ENCODE results near the gene KCNT2. TPM values are rescaled to one million over a fixed set of nuclear protein-coding genes. Genes with fewer than 3 reads are reported as not detected.

The KCNT2 gene
- total and polyA plus RNA-seq, 2 experiments from 2014 or later, result 0.14 to 0.32 TPM

GRCh38 chr1:196193896-196194559, 414.2 kb downstream of the KCNT2 start:
- H3K9me2 ChIP-seq (ENCODE audit: insufficient read depth), result no peaks in the 10 kb centered on the region
- H3K36me3 ChIP-seq (ENCODE audit: low read depth), result no peaks in the 10 kb centered on the region
- no peaks in the 10 kb centered on the region for H3F3A ChIP-seq (ENCODE audit: insufficient read depth)
- no peaks in the 10 kb centered on the region for H3K9me3 ChIP-seq (ENCODE audit: low read depth)
- H3K9ac ChIP-seq, result no peak overlapping the region
- WGBS, 2 experiments (ENCODE audit: low coverage in 1 of 2, low lambda C conversion rate in 2 of 2, missing lambda C conversion rate in 2 of 2), result 34 to 43% methylated on average over 2 to 3 of the region's 3 CpGs
- TF ChIP-seq EZH2 (IDR thresholded peaks at IDR 0.05; ENCODE audit: insufficient read depth, poor library complexity, severe bottlenecking), result no peak
- TF ChIP-seq EZH2phosphoT487 (IDR thresholded peaks at IDR 0.05; ENCODE audit: insufficient read depth, low read depth), result no peak
- no peaks in the 10 kb centered on the region for H3K79me2 ChIP-seq (ENCODE audit: insufficient read depth)
- H3K4me1 ChIP-seq (ENCODE audit: insufficient read depth), result no peaks in the 10 kb centered on the region
- H3K4me3 ChIP-seq, result no peak overlapping the region
- in situ Hi-C loops (cut with MboI), result no loop called here
- no peaks in the 10 kb centered on the region for H3K27me3 ChIP-seq (replicated peaks; ENCODE audit: insufficient read depth)
- H4K20me1 ChIP-seq (ENCODE audit: insufficient read depth), result no peaks in the 10 kb centered on the region
- H3K27ac ChIP-seq, result no peak overlapping the region
- H2AFZ ChIP-seq, result no peak overlapping the region
- no peak for DNase-seq
- H3K4me2 ChIP-seq (ENCODE audit: unreplicated experiment), result no peak overlapping the region

GRCh38 chr1:196183941-196184340, 424.3 kb downstream of the KCNT2 start:
- Histone ChIP-seq H2AFZ (no peak overlapping the region), H3F3A (ENCODE audit: insufficient read depth) (peaks cover 17% of the 10 kb centered on the region), H3K27ac (no peak overlapping the region), H3K27me3 (replicated peaks; ENCODE audit: insufficient read depth) (no peaks in the 10 kb centered on the region), H4K20me1 (ENCODE audit: insufficient read depth) (no peaks in the 10 kb centered on the region), H3K79me2 (ENCODE audit: insufficient read depth) (no peaks in the 10 kb centered on the region), H3K4me2 (ENCODE audit: unreplicated experiment) (no peak overlapping the region), H3K9ac (no peak overlapping the region), H3K4me1 (ENCODE audit: insufficient read depth) (peaks cover 19% of the 10 kb centered on the region), H3K9me2 (ENCODE audit: insufficient read depth) (no peaks in the 10 kb centered on the region), H3K36me3 (ENCODE audit: low read depth) (no peaks in the 10 kb centered on the region), H3K4me3 (no peak overlapping the region), H3K9me3 (ENCODE audit: low read depth) (no peaks in the 10 kb centered on the region)
- TF ChIP-seq EZH2 (IDR thresholded peaks at IDR 0.05; ENCODE audit: insufficient read depth, poor library complexity, severe bottlenecking), result no peak
- WGBS, 2 experiments (ENCODE audit: low coverage in 1 of 2, low lambda C conversion rate in 2 of 2, missing lambda C conversion rate in 2 of 2), result 97 to 98% methylated on average over 2 to 8 of the region's 8 CpGs
- no peak for DNase-seq
- in situ Hi-C loops (cut with MboI), result no loop called here

DNA sequence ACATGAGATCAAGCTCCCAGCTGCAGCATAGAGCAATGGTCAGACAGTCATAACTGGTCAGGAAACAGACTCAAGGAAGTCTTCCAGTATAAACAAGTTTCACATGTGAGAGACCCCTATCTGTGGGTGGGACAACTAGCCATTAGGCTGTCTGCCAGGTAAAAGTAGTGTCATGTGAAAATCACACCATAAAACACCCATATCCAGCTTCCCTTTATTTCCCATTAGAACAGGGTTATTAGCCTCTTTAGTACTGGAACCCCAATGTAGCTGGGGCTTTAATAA, 426.7 kb downstream of the KCNT2 start:
- no peak overlapping the region for H2AFZ ChIP-seq
- no peak overlapping the region for H3K9ac ChIP-seq
- H3K79me2 ChIP-seq (ENCODE audit: insufficient read depth), result no peaks in the 10 kb centered on the region
- TF ChIP-seq EZH2phosphoT487 (IDR thresholded peaks at IDR 0.05; ENCODE audit: insufficient read depth, low read depth) (no peak), EZH2 (IDR thresholded peaks at IDR 0.05; ENCODE audit: insufficient read depth, poor library complexity, severe bottlenecking) (no peak)
- H4K20me1 ChIP-seq (ENCODE audit: insufficient read depth), result no peaks in the 10 kb centered on the region
- H3K36me3 ChIP-seq (ENCODE audit: low read depth), result no peaks in the 10 kb centered on the region
- no peak for DNase-seq
- in situ Hi-C loops (cut with MboI), result no loop called here
- H3K27me3 ChIP-seq (replicated peaks; ENCODE audit: insufficient read depth), result no peaks in the 10 kb centered on the region
- H3K9me2 ChIP-seq (ENCODE audit: insufficient read depth), result no peaks in the 10 kb centered on the region
- H3K9me3 ChIP-seq (ENCODE audit: low read depth), result no peaks in the 10 kb centered on the region
- H3K27ac ChIP-seq, result no peak overlapping the region
- H3K4me1 ChIP-seq (ENCODE audit: insufficient read depth), result peaks cover 19% of the 10 kb centered on the region
- peak overlapping the region; percentile 47 for H3K4me2 ChIP-seq (ENCODE audit: unreplicated experiment)
- peaks cover 17% of the 10 kb centered on the region for H3F3A ChIP-seq (ENCODE audit: insufficient read depth)
- no peak overlapping the region for H3K4me3 ChIP-seq

DNA sequence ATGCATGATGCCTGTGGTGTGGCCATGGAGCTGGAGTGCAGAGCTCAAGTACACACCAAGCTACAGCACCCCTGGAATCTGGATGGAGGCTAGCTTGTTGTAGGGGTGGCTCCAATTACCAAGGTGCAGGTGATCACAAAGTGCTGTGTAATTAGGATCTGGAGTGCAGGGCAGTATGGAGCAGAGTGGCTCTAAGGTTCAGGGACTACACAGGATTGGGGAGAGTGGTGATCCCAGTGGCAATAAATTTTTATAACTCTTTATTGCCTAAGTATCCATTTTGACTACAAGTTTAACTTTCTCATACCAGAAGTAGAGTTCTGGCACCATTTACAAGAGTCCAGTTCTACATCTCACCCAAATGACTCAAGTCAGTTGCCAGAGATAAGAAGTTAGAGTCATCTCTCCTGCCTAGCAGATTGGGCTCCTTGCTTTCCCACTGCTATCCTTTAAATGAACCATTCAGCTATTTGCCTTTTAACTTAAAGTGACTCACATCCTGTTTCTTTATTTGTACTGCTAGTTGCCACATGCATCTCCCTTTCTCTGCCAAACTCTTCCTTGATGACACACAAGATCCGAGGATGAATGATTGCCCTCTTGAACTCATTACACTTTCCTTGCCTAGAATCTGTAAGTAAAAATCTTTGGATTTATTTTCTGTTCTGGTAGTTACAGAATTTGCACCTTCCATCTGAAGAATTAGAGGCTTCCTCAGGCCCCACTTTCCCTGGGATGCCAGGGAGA, 427.2 kb downstream of the KCNT2 start:
- peaks cover 17% of the 10 kb centered on the region for H3F3A ChIP-seq (ENCODE audit: insufficient read depth)
- H3K9ac ChIP-seq, result no peak overlapping the region
- peak; percentile 93 for DNase-seq
- WGBS, 2 experiments (ENCODE audit: low coverage in 1 of 2, low lambda C conversion rate in 2 of 2, missing lambda C conversion rate in 2 of 2), result 0% methylated on average over 1 of the region's 1 CpG
- H3K4me2 ChIP-seq (ENCODE audit: unreplicated experiment), result peak overlapping the region; percentile 47
- in situ Hi-C loops (cut with MboI), result no loop called here
- no peaks in the 10 kb centered on the region for H3K9me3 ChIP-seq (ENCODE audit: low read depth)
- no peaks in the 10 kb centered on the region for H4K20me1 ChIP-seq (ENCODE audit: insufficient read depth)
- no peak overlapping the region for H2AFZ ChIP-seq
- TF ChIP-seq EZH2phosphoT487 (IDR thresholded peaks at IDR 0.05; ENCODE audit: insufficient read depth, low read depth) (0 out of 2 replicates have a peak, but pooled peaks have one; percentile 68), EZH2 (IDR thresholded peaks at IDR 0.05; ENCODE audit: insufficient read depth, poor library complexity, severe bottlenecking) (no peak)
- 0 out of 2 replicates have a peak overlapping the region, but pooled peaks have one; percentile 11 for H3K27ac ChIP-seq
- peaks cover 19% of the 10 kb centered on the region for H3K4me1 ChIP-seq (ENCODE audit: insufficient read depth)
- H3K27me3 ChIP-seq (replicated peaks; ENCODE audit: insufficient read depth), result no peaks in the 10 kb centered on the region
- H3K36me3 ChIP-seq (ENCODE audit: low read depth), result no peaks in the 10 kb centered on the region
- H3K79me2 ChIP-seq (ENCODE audit: insufficient read depth), result no peaks in the 10 kb centered on the region
- H3K4me3 ChIP-seq, result no peak overlapping the region
- no peaks in the 10 kb centered on the region for H3K9me2 ChIP-seq (ENCODE audit: insufficient read depth)
